Muscle of leg (tissue), 11 donors: ENCODE results near the gene FRMD4B. TPM values are rescaled to one million over a fixed set of nuclear protein-coding genes. Genes with fewer than 3 reads are reported as not detected.

ENCODE experiments used
- DNase-seq: peaks from one replicate; pipeline ENCODE4 v3.0.0; 2013
- H3K27ac ChIP-seq: one replicate; pipeline ENCODE4 v1.5.1; 2013; ENCODE audit warnings: mild to moderate bottlenecking, low read length, control low read depth
- H3K27me3 ChIP-seq: one replicate; pipeline ENCODE4 v1.6.1; 2013; ENCODE audit warnings: low read length; ENCODE audit not compliant: control insufficient read depth, insufficient read depth
- H3K36me3 ChIP-seq: one replicate; pipeline ENCODE4 v1.6.1; 2013; ENCODE audit warnings: low read length; ENCODE audit not compliant: control insufficient read depth, insufficient read depth
- H3K4me1 ChIP-seq: one replicate; pipeline ENCODE4 v1.6.1; 2013; ENCODE audit warnings: low read length; ENCODE audit not compliant: control insufficient read depth, insufficient read depth
- H3K4me3 ChIP-seq: one replicate; pipeline ENCODE4 v1.5.1; 2013; ENCODE audit warnings: low read length, control low read depth
- H3K9me3 ChIP-seq: replicated peaks from 2 replicates; pipeline ENCODE4 v1.6.1; 2013; ENCODE audit warnings: low read depth, low read length; ENCODE audit not compliant: control insufficient read depth
- whole genome bisulfite sequencing: methylation state at CpG from one replicate; pipeline ENCODE4 v1.1.5; 2013; ENCODE audit warnings: missing lambda C conversion rate; ENCODE audit not compliant: insufficient coverage; 5-methylcytosine and 5-hydroxymethylcytosine counted together
- polyA plus RNA-seq, 8 donors: library from polyadenylated mRNA; unstranded; fragments of 120-200 nt; gene quantifications; one replicate each; pipeline versions ENCODE4 v1.2.1 to v1.2.3, GENCODE V29; 2013; ENCODE audit warnings: inconsistent platforms in 1 of 8, low replicate concordance in 1 of 8; ENCODE audit not compliant: insufficient read length in 8 of 8, insufficient read depth in 1 of 8
- total RNA-seq: library from RNA; stranded (reverse); fragments of 120-200 nt; gene quantifications from one replicate; pipeline ENCODE4 v1.2.4, GENCODE V29; 2013

FRMD4B gene
- total and polyA plus RNA-seq, 9 donors, result 13.9 to 23.1 (median 17.2) TPM

- no peaks in the 10 kb centered on the region for H3K9me3 ChIP-seq
- WGBS, result 75% methylated on average over 2 of the region's 6 CpGs
- DNase-seq, result no peak
- peaks cover 2% of the 10 kb centered on the region for H3K4me1 ChIP-seq
- H3K27ac ChIP-seq, result peak overlapping the region; percentile 1
- peak overlapping the region; percentile 11 for H3K4me3 ChIP-seq
- no peaks in the 10 kb centered on the region for H3K27me3 ChIP-seq
- H3K36me3 ChIP-seq, result no peaks in the 10 kb centered on the region
Measured at GRCh38 chr3:69352305-69353087, 33.4 kb downstream of the FRMD4B start.

DNA sequence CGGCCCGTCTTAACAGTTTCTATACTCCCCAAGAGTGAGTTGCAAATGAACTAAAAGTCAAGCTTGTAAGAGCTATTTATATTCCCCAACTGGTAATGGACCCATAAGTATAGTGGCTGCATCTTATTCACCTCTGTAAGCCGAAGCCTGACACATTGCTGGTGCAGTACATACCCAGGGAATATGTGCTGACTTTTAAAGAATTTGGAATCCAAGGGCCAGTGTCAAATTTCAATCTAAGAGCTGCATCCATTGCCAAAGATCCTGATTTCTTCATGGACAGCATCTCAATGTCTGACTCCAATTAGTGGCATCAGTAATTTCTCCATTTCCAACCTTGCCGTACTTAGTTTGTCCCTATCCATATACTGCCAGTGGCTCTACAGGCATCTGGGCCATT lies 42.0 kb downstream of the FRMD4B start:
- Histone ChIP-seq H3K27ac (no peak overlapping the region), H3K4me3 (no peak overlapping the region), H3K36me3 (no peaks in the 10 kb centered on the region), H3K9me3 (peaks cover 5% of the 10 kb centered on the region), H3K4me1 (peaks cover 3% of the 10 kb centered on the region), H3K27me3 (no peaks in the 10 kb centered on the region)
- WGBS, result 29% methylated on average over 1 of the region's 4 CpGs
- no peak for DNase-seq

GRCh38 chr3:69342074-69342473 lies 43.8 kb downstream of the FRMD4B start:
- Histone ChIP-seq H3K27me3 (no peaks in the 10 kb centered on the region), H3K36me3 (no peaks in the 10 kb centered on the region), H3K9me3 (peaks cover 5% of the 10 kb centered on the region), H3K27ac (no peak overlapping the region), H3K4me1 (peaks cover 3% of the 10 kb centered on the region), H3K4me3 (no peak overlapping the region)
- DNase-seq, result peak; percentile 36

DNA sequence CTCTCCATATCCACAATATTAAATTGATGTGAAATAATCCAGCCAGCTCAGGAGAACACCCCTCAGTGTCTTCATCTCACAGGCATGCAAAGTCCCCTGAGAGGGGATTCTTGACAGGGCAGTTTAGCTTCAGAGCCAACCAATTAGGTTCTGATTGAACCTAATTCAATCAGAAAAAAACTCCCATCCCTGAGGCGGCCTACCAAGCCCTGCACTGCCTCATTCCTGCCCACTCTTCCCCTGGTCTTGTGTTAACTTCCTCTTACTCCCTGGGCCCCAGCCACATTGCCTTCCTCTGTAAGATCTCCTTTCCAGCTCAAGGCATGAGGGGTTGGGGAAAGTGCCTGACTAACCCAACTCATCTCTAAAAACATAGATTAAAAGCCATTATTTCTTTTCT lies 46.1 kb downstream of the FRMD4B start:
- peak; percentile 61 for DNase-seq

DNA sequence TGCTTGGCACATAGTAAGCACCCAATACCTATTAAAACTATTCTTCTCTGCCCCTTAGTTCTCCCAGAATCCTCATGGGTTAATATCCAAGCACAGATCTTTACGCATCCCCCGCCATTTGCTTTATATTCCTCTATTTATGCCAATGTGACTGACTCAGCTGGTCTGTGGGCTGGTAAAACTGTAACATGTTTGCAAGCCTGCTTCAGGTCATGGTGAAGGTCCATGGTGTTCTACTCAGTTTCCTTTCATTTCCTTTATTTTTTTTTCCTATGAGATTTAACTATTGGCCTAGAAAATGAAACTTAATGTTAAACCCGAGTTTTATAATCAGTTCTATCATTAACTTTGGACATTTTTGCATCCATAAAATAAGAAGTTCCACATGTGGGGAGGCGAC lies 47.0 kb downstream of the FRMD4B start:
- no peak for DNase-seq
- peaks cover 3% of the 10 kb centered on the region for H3K4me1 ChIP-seq
- 86% methylated on average over 1 of the region's 4 CpGs for WGBS
- no peak overlapping the region for H3K27ac ChIP-seq
- H3K4me3 ChIP-seq, result no peak overlapping the region
- H3K36me3 ChIP-seq, result no peaks in the 10 kb centered on the region
- H3K27me3 ChIP-seq, result no peaks in the 10 kb centered on the region
- H3K9me3 ChIP-seq, result no peaks in the 10 kb centered on the region

More for the DNA sequence above, 46.1 kb downstream of the FRMD4B start:
- peaks cover 3% of the 10 kb centered on the region for H3K4me1 ChIP-seq
- no peaks in the 10 kb centered on the region for H3K27me3 ChIP-seq
- 50% methylated on average over 1 of the region's 1 CpG for WGBS
- no peaks in the 10 kb centered on the region for H3K36me3 ChIP-seq
- no peak overlapping the region for H3K4me3 ChIP-seq
- peak overlapping the region; percentile 47 for H3K27ac ChIP-seq
- no peaks in the 10 kb centered on the region for H3K9me3 ChIP-seq

- no peak overlapping the region for H3K27ac ChIP-seq
- no peaks in the 10 kb centered on the region for H3K36me3 ChIP-seq
Measured at GRCh38 chr3:69332934-69333333, 53.0 kb downstream of the FRMD4B start.

DNA sequence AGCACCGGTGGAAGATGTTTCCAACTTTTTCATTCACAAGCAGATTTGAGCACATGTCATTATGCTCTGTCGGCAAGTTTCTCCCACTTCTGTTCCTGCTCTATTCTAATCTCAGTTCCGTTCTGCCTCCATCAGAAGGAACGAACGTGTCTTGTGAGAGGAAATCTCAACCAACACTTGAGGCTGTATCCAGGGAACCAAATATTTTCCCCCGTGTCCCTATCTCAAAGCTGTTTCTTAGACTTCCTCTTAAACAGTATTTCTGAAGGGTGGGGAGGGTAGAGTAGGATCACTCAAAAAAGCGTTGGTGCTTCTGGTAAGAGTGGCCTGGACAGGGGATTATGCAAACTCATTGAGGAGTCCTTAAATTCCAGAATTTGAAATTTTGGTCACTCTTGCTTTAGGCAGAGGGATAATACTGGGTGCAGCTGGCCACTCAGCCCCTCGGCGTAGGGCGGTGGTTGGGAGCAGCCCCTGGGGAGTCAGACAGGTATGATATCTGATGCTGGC lies 54.9 kb downstream of the FRMD4B start:
- no peak overlapping the region for H3K4me3 ChIP-seq
- peak; percentile 89 for DNase-seq
- H3K27me3 ChIP-seq, result no peaks in the 10 kb centered on the region
- no peaks in the 10 kb centered on the region for H3K36me3 ChIP-seq
- H3K4me1 ChIP-seq, result no peaks in the 10 kb centered on the region
- no peaks in the 10 kb centered on the region for H3K9me3 ChIP-seq
- 72% methylated on average over 7 of the region's 10 CpGs for WGBS
- H3K27ac ChIP-seq, result peak overlapping the region; percentile 77

More at GRCh38 chr3:69332934-69333333, 53.0 kb downstream of the FRMD4B start:
- no CpG with 5 or more reads among the region's 2 CpGs for WGBS
- Histone ChIP-seq H3K4me1 (no peaks in the 10 kb centered on the region), H3K4me3 (no peak overlapping the region), H3K9me3 (no peaks in the 10 kb centered on the region), H3K27me3 (no peaks in the 10 kb centered on the region)
- DNase-seq, result peak; percentile 78

- DNase-seq, result no peak
- Histone ChIP-seq H3K36me3 (no peaks in the 10 kb centered on the region), H3K4me3 (no peak overlapping the region), H3K27ac (no peak overlapping the region), H3K4me1 (no peaks in the 10 kb centered on the region), H3K9me3 (no peaks in the 10 kb centered on the region), H3K27me3 (no peaks in the 10 kb centered on the region)
- no CpG with 5 or more reads among the region's 1 CpG for WGBS
Measured at GRCh38 chr3:69329892-69330291, 56.0 kb downstream of the FRMD4B start.

DNA sequence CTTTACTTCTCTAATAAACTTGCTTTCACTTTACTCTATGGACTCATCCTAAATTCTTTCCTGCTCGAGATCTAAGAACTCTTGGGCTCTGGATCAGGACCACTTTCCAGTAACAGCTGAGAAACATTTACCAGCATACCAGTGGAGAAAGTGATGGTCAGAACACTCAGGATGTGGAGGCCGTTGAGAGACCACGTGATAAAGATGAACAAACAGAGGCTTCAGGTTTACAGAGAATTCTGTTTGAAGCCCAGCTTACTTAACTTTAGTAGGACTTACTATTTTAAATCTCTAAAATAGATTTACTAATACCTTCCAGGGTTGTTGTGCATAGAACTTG lies 57.0 kb downstream of the FRMD4B start:
- Histone ChIP-seq H3K27me3 (no peaks in the 10 kb centered on the region), H3K27ac (peak overlapping the region; percentile 47), H3K4me1 (peaks cover under 1% of the 10 kb centered on the region), H3K36me3 (no peaks in the 10 kb centered on the region), H3K4me3 (no peak overlapping the region), H3K9me3 (no peaks in the 10 kb centered on the region)
- DNase-seq, result no peak
- WGBS, result 0% methylated on average over 1 of the region's 3 CpGs

GRCh38 chr3:69328103-69328962 lies 57.6 kb downstream of the FRMD4B start:
- no peaks in the 10 kb centered on the region for H3K36me3 ChIP-seq
- no peaks in the 10 kb centered on the region for H3K9me3 ChIP-seq
- H3K4me3 ChIP-seq, result no peak overlapping the region
- peak; percentile 44 for DNase-seq
- 67% methylated on average over 1 of the region's 4 CpGs for WGBS
- peak overlapping the region; percentile 69 for H3K27ac ChIP-seq
- H3K27me3 ChIP-seq, result no peaks in the 10 kb centered on the region
- H3K4me1 ChIP-seq, result peaks cover 2% of the 10 kb centered on the region
